ENCODE measurements around the gene GPR157. TPM values are rescaled to one million over a fixed set of nuclear protein-coding genes. Genes with fewer than 3 reads are reported as not detected.

The GPR157 gene
- total and polyA plus RNA-seq, 2 experiments from 2014 or later, result 0.81 to 3.9 TPM

DNA sequence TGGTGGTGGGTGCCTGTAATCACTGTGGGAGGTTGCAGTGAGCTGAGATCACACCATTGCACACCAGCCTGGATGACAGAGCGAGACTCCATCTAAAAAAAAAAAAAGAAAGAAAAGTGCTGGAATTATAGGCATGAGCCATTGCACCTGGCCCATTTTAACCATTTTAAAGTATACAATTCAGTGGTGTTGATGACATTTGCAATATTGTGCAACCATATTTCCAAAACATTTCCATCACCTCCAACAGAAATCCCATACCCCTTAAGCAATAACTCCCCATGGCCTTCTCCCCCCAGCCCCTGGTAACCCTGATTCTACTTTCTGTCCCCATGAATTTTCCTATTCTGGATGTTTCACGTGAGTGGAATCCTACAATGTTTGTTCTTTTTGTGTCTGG, 11.0 kb upstream of the GPR157 start (continued):
- TF ChIP-seq, protein P1, sequence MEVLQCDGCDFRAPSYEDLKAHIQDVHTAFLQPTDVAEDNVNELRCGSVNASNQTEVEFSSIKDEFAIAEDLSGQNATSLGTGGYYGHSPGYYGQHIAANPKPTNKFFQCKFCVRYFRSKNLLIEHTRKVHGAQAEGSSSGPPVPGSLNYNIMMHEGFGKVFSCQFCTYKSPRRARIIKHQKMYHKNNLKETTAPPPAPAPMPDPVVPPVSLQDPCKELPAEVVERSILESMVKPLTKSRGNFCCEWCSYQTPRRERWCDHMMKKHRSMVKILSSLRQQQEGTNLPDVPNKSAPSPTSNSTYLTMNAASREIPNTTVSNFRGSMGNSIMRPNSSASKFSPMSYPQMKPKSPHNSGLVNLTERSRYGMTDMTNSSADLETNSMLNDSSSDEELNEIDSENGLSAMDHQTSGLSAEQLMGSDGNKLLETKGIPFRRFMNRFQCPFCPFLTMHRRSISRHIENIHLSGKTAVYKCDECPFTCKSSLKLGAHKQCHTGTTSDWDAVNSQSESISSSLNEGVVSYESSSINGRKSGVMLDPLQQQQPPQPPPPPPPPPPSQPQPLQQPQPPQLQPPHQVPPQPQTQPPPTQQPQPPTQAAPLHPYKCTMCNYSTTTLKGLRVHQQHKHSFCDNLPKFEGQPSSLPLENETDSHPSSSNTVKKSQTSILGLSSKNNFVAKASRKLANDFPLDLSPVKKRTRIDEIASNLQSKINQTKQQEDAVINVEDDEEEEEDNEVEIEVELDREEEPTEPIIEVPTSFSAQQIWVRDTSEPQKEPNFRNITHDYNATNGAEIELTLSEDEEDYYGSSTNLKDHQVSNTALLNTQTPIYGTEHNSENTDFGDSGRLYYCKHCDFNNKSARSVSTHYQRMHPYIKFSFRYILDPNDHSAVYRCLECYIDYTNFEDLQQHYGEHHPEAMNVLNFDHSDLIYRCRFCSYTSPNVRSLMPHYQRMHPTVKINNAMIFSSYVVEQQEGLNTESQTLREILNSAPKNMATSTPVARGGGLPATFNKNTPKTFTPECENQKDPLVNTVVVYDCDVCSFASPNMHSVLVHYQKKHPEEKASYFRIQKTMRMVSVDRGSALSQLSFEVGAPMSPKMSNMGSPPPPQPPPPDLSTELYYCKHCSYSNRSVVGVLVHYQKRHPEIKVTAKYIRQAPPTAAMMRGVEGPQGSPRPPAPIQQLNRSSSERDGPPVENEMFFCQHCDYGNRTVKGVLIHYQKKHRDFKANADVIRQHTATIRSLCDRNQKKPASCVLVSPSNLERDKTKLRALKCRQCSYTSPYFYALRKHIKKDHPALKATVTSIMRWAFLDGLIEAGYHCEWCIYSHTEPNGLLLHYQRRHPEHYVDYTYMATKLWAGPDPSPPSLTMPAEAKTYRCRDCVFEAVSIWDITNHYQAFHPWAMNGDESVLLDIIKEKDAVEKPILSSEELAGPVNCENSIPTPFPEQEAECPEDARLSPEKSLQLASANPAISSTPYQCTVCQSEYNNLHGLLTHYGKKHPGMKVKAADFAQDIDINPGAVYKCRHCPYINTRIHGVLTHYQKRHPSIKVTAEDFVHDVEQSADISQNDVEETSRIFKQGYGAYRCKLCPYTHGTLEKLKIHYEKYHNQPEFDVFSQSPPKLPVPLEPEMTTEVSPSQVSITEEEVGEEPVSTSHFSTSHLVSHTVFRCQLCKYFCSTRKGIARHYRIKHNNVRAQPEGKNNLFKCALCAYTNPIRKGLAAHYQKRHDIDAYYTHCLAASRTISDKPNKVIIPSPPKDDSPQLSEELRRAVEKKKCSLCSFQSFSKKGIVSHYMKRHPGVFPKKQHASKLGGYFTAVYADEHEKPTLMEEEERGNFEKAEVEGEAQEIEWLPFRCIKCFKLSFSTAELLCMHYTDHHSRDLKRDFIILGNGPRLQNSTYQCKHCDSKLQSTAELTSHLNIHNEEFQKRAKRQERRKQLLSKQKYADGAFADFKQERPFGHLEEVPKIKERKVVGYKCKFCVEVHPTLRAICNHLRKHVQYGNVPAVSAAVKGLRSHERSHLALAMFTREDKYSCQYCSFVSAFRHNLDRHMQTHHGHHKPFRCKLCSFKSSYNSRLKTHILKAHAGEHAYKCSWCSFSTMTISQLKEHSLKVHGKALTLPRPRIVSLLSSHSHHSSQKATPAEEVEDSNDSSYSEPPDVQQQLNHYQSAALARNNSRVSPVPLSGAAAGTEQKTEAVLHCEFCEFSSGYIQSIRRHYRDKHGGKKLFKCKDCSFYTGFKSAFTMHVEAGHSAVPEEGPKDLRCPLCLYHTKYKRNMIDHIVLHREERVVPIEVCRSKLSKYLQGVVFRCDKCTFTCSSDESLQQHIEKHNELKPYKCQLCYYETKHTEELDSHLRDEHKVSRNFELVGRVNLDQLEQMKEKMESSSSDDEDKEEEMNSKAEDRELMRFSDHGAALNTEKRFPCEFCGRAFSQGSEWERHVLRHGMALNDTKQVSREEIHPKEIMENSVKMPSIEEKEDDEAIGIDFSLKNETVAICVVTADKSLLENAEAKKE (CRISPR knock-in tag; IDR thresholded peaks at IDR 0.05), result no peak
- TF ChIP-seq NANOG (IDR thresholded peaks at IDR 0.05; ENCODE audit: borderline replicate concordance) (no peak), EZH2phosphoT487 (IDR thresholded peaks at IDR 0.05; ENCODE audit: unreplicated experiment) (no peak), JUNB (IDR thresholded peaks at IDR 0.05; ENCODE audit: unreplicated experiment) (no peak), ZNF114 (CRISPR knock-in tag; IDR thresholded peaks at IDR 0.05) (no peak)
- TF ChIP-seq, protein P2, sequence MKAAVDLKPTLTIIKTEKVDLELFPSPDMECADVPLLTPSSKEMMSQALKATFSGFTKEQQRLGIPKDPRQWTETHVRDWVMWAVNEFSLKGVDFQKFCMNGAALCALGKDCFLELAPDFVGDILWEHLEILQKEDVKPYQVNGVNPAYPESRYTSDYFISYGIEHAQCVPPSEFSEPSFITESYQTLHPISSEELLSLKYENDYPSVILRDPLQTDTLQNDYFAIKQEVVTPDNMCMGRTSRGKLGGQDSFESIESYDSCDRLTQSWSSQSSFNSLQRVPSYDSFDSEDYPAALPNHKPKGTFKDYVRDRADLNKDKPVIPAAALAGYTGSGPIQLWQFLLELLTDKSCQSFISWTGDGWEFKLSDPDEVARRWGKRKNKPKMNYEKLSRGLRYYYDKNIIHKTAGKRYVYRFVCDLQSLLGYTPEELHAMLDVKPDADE (IDR thresholded peaks at IDR 0.05), result no peak

DNA sequence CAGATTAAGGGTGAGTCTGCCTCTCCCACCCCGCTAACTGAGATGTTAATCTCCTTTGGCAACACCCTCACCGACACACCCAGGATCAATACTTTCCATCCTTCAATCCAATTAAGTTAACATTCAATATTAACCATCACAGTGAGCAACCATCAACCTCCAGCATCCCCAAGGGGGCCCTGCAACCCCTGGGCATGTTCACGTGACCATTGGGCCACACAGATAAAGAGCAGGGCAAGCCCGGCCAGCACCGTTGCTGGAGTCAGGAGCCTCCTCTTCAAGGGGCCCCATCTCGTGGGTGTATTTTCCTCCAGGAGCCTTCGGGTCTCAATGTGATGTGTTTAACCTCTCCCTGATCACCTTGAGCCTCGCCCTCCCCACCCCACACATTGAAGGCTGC, 8.0 kb upstream of the GPR157 start:
- no peaks in the 10 kb centered on the region; the same call in 2 of the 3 replicates for H3K9me3 Mint-ChIP-seq
- Histone ChIP-seq H2AFZ (no peak overlapping the region), H3K36me3 (ENCODE audit: insufficient read depth) (no peaks in the 10 kb centered on the region), H3K9me2 (ENCODE audit: insufficient read depth) (no peaks in the 10 kb centered on the region), H3F3A (replicated peaks; ENCODE audit: low read depth) (no peaks in the 10 kb centered on the region), H3K27me3 (ENCODE audit: insufficient read depth) (no peaks in the 10 kb centered on the region), H4K20me1 (replicated peaks; ENCODE audit: insufficient read depth) (peaks cover 4% of the 10 kb centered on the region; the same call in 1 of the 2 replicates), H3K4me2 (no peak overlapping the region), H3K27ac (ENCODE audit: low read depth) (no peak overlapping the region), H3K79me2 (replicated peaks; ENCODE audit: insufficient read depth) (no peaks in the 10 kb centered on the region), H3K4me3 (no peak overlapping the region), H3K4me1 (ENCODE audit: insufficient read depth) (no peaks in the 10 kb centered on the region)
- H3K36me3 Mint-ChIP-seq (ENCODE audit: low read depth), result no peaks in the 10 kb centered on the region
- TF ChIP-seq ZNF331 (CRISPR knock-in tag; IDR thresholded peaks at IDR 0.05; ENCODE audit: low read depth), result no peak
- TF ChIP-seq, protein P1 (CRISPR knock-in tag; IDR thresholded peaks at IDR 0.05), result no peak
- H3K4me3 Mint-ChIP-seq, result no peak overlapping the region
- ATAC-seq (no peak), DNase-seq (ENCODE audit: low spot score) (no peak)
- no peak overlapping the region for H3K27ac Mint-ChIP-seq
- peaks cover 2% of the 10 kb centered on the region for H3K27me3 Mint-ChIP-seq (ENCODE audit: insufficient read depth, low read depth, poor library complexity)
- no peaks in the 10 kb centered on the region for H3K4me1 Mint-ChIP-seq
